Measurements from ENCODE around the gene GRIK4. TPM values are rescaled to one million over a fixed set of nuclear protein-coding genes. Genes with fewer than 3 reads are reported as not detected.
"Not testable (repeated sequence)": the region's sequence is repeated elsewhere in the genome, so short reads cannot be mapped to it uniquely, and the experiment has no call there.

GRIK4 gene
- total RNA-seq, 4 donors from 2014 or later = under 0.01 to 0.69 (median 0.25) TPM

DNA sequence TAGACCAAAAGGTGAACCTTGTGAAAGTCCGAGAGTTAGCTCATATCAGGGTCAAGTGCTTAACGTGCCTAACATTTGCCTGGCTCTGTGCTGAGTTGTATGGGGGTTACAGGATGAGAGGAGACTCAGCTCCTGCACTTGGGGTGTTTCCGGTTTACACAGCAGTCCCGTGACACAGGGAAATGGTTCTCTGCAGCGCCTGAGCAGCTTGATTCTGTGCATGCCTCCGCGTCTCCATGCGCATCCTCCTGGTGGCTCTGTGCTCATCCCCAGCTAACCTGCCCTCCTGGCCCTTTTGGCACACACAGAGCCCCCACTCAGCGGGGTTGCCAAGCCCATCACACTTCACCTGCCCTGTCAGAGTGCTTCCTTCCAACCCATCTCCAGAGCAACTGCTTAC is 274.0 kb downstream of the GRIK4 start:
- WGBS, 2 donors (ENCODE audit: low coverage in 1 of 2) = 71 to 72% methylated on average over 4 to 8 of the region's 9 CpGs

DNA sequence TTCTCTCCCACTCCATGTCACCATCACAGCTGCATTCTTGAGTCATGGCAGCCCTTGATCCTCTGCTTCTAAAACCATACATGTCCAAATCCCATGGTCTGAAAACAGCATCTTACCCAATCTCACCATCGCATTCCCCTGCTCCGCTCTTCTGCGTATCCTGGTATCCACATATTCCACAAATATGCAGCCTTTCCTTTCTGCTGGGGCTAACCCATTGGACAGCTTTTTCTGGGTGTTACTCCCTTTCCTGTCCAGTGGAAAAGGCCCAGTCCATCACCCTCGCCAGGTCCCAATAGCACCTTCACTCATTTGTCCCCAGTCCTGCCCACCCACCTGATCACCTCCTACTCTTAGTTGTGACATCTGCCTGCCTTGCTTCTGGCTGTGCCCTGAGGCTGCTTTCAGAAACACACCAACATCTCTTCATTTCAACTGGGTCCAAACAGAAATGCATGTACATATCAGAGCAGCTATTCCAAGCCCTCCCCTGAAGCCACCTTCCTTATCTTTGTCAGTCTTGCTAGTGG is 274.7 kb downstream of the GRIK4 start:
- 90 to 93% methylated on average over 4 of the region's 4 CpGs for WGBS, 2 donors (ENCODE audit: low coverage in 1 of 2)
- peaks cover 55% of the 10 kb centered on the region for H3K27me3 ChIP-seq
- H3K4me1 ChIP-seq = no peaks in the 10 kb centered on the region
- no peak for ATAC-seq
- no peaks in the 10 kb centered on the region for H3K36me3 ChIP-seq
- no peak overlapping the region for H3K4me3 ChIP-seq
- H3K27ac ChIP-seq = no peak overlapping the region
- H3K9me3 ChIP-seq = peaks cover 0 to 1% (median 0%) of the 10 kb centered on the region in 3 donors
- no peak for TF ChIP-seq EP300 (IDR thresholded peaks at IDR 0.05)
- no peak for TF ChIP-seq CTCF (IDR thresholded peaks at IDR 0.05)
- TF ChIP-seq POLR2A (IDR thresholded peaks at IDR 0.05) = no peak
- no peak for TF ChIP-seq POLR2AphosphoS5 (IDR thresholded peaks at IDR 0.05)

More for the DNA sequence above, 274.0 kb downstream of the GRIK4 start:
- no peak overlapping the region for H3K4me3 ChIP-seq
- no peak overlapping the region for H3K27ac ChIP-seq
- H3K9me3 ChIP-seq = no peaks in the 10 kb centered on the region
- TF ChIP-seq POLR2A (IDR thresholded peaks at IDR 0.05) (no peak), POLR2AphosphoS5 (IDR thresholded peaks at IDR 0.05) (no peak), EP300 (IDR thresholded peaks at IDR 0.05) (no peak), CTCF (IDR thresholded peaks at IDR 0.05) (no peak)
- H3K27me3 ChIP-seq = peaks cover 49% of the 10 kb centered on the region
- no peaks in the 10 kb centered on the region for H3K36me3 ChIP-seq
- no peak for ATAC-seq
- no peaks in the 10 kb centered on the region for H3K4me1 ChIP-seq

DNA sequence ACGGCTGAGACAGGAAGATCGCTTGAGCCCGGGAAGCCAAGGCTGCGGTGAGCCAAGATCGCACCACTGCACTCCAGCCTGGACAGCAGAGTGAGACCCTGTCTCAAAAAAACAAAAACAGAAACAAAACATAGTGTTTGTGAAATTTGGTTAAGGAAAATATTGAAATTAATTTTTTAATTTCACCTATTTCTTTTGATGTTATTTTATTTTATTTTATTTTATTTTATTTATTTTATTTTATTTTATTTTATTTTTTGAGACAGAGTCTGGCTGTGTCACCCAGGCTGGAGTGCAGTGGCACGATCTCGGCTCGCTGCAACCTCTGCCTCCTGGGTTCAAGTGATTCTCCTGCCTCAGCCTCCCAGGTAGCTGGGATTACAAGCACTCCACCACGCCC is 275.7 kb downstream of the GRIK4 start:
- not testable (repeated sequence) for H3K4me1 ChIP-seq, H3K27ac ChIP-seq, H3K36me3 ChIP-seq, H3K4me3 ChIP-seq, ATAC-seq
- WGBS, 2 donors (ENCODE audit: low coverage in 1 of 2) = 90 to 97% methylated on average over 5 to 7 of the region's 9 CpGs
- H3K27me3 ChIP-seq = peaks cover 64% of the 10 kb centered on the region
- peaks cover 0 to 11% (median 0%) of the 10 kb centered on the region in 3 donors for H3K9me3 ChIP-seq

DNA sequence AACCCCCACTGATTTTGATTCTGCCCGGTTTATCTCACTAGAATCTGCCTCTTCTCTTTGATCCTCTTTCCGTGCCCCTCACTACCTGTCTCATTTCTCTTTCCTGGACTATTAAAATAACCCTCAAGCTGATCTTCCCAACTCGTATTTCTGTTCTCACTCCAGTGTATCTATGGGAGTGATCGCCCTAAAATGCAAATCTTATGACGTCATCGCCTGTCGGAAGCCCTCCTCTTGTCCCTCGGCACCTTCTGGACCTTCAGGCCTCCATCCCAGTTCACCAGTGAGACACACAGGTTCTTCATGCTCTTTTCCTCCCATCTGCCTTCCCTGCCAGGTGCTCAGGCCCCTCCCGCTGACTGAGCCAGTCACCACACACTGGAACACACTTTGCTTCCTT is 277.8 kb downstream of the GRIK4 start:
- Histone ChIP-seq H3K9me3 (peaks cover 0 to 13% (median 0%) of the 10 kb centered on the region in 3 donors), H3K36me3 (no peaks in the 10 kb centered on the region), H3K4me1 (no peaks in the 10 kb centered on the region), H3K27me3 (peaks cover 84% of the 10 kb centered on the region), H3K4me3 (no peak overlapping the region), H3K27ac (no peak overlapping the region)
- WGBS, 2 donors (ENCODE audit: low coverage in 1 of 2) = 78 to 79% methylated on average over 3 to 9 of the region's 9 CpGs
- no peak for TF ChIP-seq EP300 (IDR thresholded peaks at IDR 0.05)
- no peak for TF ChIP-seq POLR2AphosphoS5 (IDR thresholded peaks at IDR 0.05)
- ATAC-seq = no peak

DNA sequence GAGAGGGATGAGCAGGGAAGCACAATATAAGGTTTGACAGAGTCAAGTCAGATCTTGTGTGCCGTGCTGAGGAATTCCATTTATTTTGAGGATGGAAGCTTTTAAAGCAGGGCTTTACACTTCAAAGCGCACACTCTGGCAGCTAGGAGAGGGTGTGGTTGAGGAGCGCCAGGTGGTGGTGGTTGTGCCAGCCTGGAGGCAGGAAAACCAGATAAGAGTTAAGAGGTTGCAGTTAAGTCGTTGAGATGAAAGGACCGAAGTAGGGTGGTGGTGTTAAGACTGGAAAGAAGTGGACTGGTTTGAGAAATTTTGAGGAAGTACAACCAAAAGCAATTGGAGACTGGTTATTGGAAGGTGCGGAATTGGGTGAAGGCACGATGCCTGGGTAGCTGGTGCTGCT is 280.8 kb downstream of the GRIK4 start:
- Histone ChIP-seq H3K4me3 (no peak overlapping the region), H3K27me3 (peaks cover 77% of the 10 kb centered on the region), H3K27ac (no peak overlapping the region), H3K9me3 (peaks cover 0 to 13% (median 0%) of the 10 kb centered on the region in 3 donors), H3K4me1 (no peaks in the 10 kb centered on the region), H3K36me3 (no peaks in the 10 kb centered on the region)
- ATAC-seq = no peak
- 72 to 87% methylated on average over 3 to 7 of the region's 7 CpGs for whole genome bisulfite sequencing, 2 donors (ENCODE audit: low coverage in 1 of 2)
- TF ChIP-seq POLR2A (IDR thresholded peaks at IDR 0.05) = no peak
- no peak for TF ChIP-seq POLR2AphosphoS5 (IDR thresholded peaks at IDR 0.05)
- no peak for TF ChIP-seq CTCF (IDR thresholded peaks at IDR 0.05)
- TF ChIP-seq EP300 (IDR thresholded peaks at IDR 0.05) = no peak

- peaks cover 74% of the 10 kb centered on the region for H3K27me3 ChIP-seq
- no peak overlapping the region for H3K27ac ChIP-seq
- H3K4me3 ChIP-seq = no peak overlapping the region
- H3K36me3 ChIP-seq = no peaks in the 10 kb centered on the region
- WGBS, 2 donors (ENCODE audit: low coverage in 1 of 2) = 73 to 83% methylated on average over 2 to 5 of the region's 5 CpGs
- peaks cover 0 to 13% (median 0%) of the 10 kb centered on the region in 3 donors for H3K9me3 ChIP-seq
- no peak for TF ChIP-seq POLR2AphosphoS5 (IDR thresholded peaks at IDR 0.05)
- no peak for ATAC-seq
- no peaks in the 10 kb centered on the region for H3K4me1 ChIP-seq
Observed at GRCh38 chr11:120793150-120793549, 281.6 kb downstream of the GRIK4 start.
